HG03097 (cell line): ENCODE measurements around the gene KMT2C.
A peak's percentile ranks its signal among the peaks of the same experiment; 100 is the strongest.
"Not testable (repeated sequence)": the region's sequence is repeated elsewhere in the genome, so short reads cannot be mapped to it uniquely, and the experiment has no call there.

Source experiments
- ATAC-seq: cut with Tn5 transposase; IDR thresholded peaks from one replicate; pipeline ENCODE4 v1.9.1; 2021; ENCODE audit not compliant: unreplicated experiment, low FRiP score

The KMT2C gene

DNA sequence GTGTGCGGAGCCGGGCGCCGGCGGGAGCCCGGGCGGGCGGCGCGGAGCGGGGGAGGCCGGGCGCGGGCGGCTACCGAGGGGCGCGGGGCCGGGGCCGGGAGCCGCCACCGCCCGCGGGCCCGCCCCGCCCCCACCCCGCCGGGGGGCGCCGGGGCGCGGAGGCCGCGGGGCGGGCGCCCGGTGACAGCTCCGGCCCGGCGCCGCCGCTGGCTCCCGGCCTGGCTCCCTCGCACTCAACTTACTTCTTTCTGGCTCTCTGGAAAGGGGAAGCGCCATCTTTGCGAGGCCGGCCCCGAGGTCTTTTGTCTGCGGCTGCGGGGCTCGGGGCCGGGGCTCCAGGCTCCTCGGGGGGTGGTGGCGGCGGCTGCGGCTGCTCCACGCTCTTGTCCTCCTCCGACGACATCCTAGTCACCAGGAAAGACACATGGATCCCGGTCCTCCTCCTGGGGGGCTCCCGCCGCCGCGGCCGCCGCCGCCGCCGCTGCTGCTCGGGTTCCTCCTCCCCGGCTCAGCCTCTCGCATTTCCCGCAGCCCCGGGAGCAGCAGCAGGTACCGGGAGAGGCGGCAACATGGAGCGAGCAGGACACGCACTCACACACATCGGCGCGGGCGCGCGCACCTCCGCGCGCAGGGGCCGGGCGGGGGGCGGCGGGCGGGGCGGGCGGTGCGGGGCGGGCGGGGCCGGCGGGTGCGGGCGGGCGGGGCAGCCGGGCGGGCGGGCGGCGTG lies at the start of gene KMT2C:
Gene KMT2C, minus strand, starts transcription at position 620 of the 727 bp plus-strand sequence. Its CDS starts 217 bp downstream, at position 403.
- ATAC-seq, result no peak

DNA sequence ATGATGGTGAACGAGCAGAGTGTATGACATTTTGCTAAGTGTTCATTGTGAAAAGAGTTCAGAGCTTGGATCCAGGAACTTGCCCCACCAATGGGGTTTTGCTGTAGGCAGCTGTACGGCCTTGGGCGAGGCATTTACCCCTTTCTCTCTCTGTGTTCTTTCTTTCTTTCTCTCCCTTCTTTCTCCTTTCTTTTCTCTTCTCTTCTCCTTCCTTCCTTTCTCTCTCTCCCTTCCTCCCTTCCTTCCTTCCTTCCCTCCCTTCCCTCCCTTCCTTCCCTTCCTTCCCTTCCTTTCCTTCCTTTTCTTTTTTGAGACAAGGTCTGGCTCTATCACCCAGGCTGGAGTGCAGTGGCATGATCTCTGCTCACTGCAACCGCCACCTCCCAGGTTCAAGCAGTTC lies 45.3 kb upstream of the KMT2C start:
- ATAC-seq, result no peak

DNA sequence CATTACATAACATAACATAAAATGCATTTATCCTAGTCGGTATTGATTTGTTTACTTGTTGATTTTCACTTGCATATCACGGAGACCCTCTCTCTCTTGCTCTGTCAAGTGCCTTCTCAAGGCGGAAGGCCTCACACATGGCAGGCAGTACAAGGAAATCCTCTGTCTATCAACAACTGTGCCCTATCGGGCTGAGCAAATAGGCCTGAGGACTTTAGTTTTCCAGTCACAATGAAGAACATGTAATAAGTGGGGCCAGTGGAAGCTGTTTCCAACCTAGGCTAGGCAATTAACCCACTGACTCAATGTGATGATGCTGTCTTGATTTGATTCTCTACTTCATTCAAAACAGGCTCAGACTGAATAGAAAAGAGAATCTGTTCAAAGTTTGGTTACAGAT lies 44.9 kb upstream of the KMT2C start:
- ATAC-seq, result no peak

DNA sequence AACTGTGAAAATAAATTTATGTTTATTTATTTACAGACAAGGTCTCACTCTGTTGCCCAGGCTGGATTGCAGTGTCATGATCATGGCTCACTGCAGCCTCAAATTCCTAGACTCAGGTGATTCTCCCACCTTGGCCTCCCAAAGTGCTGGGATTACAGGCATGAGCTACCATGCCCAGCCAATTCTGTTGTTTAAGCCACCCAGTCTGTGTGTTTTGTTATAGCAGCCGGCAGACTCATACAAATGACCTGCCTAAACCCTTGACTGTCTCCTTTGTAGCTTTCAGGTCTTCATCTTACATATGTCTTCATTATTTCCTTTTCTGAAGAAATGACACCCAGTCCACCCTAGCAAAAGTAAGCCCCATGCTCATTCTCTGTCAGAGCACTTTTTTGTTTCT lies 43.8 kb upstream of the KMT2C start:
- ATAC-seq, result no peak

DNA sequence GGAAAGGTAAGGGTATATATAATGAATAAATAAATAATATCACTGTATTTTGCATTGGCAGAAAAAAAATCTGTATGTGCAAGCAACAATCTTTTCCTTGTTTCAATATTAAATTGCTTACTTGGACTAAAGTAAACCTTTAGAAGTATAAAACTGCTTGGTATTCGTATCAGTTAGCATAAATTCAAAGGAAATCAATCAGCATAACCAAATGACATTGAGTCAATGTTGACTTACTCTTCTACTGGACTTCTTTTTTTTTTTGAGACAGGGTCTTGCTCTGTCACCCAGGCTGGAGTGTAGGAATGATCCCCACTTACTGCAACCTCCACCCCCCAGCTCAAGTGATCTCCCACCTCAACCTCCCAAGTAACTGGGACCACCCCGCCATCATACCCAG lies 42.3 kb upstream of the KMT2C start:
- no peak for ATAC-seq

DNA sequence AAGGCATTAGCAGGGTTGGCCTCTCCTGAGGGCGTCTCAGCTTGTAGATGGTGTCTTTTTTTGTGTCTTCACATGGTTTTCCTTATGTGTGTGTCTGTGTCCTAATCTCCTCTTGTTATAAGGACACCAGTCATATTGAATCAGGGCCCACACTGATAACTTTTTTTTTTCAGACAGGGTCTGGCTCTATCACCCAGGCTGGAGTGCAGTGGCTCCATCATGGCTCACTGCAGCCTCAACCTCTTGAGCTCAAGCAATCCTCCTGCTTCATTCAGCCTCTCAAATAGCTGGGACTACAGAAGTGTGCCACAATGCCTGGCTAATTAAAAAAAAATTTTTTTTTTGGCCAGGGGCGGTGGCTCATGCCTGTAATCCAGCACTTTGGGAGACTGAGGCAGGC lies 41.3 kb upstream of the KMT2C start:
- no peak for ATAC-seq

DNA sequence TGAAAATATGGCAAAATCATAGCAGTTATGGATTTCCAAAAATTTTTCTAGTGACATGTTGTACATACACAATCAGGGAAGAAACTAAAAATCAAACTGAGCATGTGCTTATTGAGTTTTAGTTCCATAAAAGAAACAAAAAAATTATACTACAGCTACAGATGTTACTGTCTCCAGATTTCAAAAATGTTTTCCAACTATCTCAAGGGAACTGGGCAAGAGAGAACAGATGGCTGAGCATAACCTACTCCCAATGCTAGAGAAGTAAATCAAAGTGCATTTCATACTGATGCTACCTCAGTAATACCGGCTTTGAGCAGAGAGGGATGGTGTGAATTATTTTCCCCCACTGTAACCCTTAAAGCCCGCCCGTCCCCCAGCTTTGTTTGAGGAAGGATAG lies 40.7 kb upstream of the KMT2C start:
- no peak for ATAC-seq

DNA sequence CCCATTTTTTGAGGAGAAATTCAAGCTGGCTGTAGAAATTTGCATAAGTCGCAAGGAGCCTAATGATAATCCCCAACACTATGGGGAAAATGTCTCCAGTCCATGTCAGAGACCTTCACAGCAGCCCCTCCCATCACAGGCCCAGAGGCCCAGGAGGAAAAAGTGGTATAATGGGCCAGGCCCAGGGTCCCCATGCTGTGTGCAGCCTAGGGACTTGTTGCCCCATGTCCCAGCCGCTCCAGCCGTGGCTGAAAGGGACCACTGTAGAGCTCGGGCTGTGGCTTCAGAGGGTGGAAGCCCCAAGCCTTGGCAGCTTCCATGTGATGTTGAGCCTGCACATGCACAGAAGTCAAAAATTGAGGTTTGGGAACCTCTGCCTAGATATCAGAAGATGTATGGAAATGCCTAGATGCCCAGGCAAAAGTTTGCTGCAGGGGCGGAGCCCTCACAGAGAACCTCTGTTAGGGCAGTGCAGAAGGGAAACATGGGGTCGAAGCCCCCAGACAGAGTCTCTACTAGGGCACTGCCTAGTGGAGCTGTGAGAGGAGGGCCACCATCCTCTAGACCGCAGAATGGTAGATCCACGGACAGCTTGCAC lies 35.3 kb upstream of the KMT2C start:
- ATAC-seq, result not testable (repeated sequence)

DNA sequence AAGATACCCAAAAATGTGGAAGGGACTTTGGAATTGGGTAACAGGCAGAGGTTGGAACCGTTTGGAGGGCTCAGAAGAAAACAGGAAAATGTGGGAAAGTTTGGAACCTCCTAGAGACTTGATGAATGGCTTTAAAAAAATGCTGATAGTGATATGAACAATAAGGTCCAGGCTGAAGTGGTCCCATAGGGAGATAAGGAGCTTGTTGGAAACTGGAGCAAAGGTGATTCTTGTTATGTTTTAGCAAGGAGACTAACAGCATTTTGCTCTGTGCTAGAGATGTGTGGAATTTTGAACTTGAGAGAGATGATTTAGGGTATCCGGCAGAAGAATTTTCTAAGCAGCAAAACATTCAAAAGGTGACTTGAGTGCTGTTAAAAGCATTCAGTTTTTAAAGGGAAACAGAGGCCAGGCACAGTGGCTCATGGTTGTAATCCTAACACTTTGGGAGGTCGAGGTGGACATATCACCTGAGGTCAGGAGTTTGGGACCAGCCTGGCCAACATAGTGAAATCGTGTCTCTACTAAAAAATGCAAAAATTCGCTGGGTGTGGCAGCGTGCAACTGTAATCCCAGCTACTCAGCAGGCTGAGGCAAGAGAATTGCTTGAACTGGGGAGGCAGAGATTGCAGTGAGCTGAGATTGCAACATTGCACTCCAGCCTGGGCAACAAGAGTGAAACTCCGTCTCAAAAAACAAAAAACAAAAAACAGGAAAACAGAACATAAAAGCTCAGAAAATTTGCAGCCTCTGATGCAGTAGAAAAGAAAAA lies 34.6 kb upstream of the KMT2C start:
- not testable (repeated sequence) for ATAC-seq

DNA sequence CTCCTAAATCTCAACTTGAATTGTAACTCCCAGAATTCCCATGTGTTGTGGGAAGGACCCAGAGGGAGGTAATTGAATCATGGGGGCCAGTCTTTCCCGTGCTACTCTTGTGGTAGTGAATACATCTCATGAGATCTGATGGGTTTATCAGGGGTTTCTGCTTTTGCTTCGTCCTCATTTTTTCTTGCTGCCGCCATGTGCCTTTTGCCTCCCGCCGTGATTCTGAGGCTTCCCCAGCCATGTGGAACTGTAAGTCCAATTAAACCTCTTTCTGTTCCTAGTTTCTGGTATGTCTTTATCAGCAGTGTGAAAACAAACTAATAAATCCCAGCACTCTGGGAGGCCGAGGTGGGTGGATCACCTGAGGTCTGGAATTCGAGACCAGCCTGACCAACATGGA lies 33.8 kb upstream of the KMT2C start:
- ATAC-seq, result not testable (repeated sequence)

DNA sequence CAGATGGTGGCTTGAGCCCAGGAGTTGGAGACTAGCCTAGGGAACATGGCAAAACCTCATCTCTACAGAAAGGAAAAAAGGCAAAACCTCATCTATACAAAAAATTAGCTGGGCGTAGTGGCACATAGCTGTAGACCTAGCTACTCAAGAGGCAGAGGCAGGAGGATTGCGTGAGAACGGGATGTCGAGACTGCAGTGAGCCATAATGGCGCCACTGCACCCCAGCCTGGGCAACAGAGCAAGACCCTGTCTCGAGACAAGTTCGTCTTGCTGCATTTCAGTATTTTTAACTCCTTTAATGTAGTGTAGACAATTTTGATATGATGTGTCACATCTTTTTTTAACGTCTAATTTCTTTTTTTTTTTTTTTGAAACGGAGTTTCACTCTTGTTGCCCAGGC lies 31.4 kb upstream of the KMT2C start:
- no peak for ATAC-seq

DNA sequence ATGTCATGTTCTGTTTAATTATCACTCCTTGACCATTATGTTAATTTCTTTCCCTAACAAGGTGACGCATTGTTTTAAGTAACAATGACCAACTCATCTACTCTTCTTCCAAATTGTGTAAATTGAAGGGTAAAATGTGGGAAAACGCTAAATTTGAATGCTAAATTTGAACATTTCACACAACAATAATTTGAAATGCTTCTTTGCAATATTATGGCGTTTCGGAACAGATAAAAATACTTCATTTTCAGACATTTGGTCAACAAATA lies 29.2 kb upstream of the KMT2C start:
- ATAC-seq, result no peak

DNA sequence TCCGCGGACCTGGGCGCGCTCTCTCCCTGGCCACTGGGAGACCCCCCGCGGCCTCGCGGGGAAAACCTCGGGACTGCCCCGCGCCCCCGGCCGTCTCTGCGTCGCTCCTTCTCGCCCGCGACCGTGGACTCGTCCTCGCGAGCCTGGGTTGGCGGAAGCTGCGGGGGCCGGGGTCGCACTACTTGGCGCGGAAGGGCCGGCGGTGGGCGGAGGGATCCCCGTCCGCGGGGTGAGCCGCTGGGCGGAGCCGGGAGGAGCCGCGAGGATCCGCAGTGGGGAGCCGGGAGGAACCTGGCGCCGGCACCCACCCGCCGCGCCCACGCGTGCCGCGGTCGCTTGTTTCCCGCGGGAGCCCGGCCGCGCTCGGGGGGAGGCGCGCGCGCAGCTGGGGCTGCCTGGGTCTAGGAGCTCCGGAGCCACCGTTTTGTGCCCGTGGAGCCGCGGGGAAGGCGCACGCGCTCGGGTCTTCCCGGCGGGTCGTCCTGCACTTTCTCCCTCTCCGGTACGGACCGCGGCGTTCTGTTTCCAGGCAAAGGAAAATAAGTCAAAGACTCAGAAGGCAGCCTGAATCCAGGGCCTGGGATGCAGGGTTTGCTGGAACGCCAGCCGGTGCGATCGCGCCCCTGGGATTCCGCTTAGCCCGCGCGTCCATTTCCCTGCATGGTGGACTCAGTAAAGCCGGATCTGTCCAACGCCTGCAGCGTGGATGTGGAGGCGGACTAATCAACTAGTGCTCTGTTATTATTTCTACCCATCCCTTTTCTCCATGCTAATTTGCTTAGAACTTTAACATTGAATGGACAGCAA lies 28.7 kb upstream of the KMT2C start:
- ATAC-seq, result peak; percentile 40

DNA sequence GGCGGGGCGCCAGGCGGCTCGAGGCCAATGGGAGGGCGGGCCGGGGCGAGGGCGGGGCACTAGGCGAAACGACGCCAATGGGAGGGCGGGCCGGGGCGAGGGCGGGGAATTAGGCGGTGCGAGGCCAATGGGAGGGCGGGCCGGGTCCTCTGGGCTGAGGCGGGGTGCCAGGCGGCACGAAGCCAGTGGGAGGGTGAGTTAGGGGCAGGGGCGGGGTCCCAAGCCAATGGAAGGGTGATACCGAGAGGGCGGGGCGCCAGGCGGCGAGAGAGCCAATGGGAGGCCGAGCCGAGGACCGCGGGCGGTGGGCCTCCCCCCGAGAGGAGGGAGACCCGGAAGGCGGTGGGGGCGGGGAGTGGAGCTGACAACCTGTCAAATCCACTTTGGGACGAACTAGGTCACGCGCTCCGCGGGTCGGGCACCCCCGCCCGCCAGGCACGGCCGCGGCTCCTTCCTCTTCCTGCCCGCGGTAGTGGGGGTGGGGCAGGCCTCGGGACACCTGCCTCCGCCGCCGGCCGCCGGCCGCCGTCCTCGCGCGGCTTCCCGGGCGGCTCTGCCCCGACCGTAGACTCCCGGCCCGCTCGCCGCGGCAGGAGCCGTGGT lies 28.0 kb upstream of the KMT2C start:
- peak; percentile 93 for ATAC-seq

DNA sequence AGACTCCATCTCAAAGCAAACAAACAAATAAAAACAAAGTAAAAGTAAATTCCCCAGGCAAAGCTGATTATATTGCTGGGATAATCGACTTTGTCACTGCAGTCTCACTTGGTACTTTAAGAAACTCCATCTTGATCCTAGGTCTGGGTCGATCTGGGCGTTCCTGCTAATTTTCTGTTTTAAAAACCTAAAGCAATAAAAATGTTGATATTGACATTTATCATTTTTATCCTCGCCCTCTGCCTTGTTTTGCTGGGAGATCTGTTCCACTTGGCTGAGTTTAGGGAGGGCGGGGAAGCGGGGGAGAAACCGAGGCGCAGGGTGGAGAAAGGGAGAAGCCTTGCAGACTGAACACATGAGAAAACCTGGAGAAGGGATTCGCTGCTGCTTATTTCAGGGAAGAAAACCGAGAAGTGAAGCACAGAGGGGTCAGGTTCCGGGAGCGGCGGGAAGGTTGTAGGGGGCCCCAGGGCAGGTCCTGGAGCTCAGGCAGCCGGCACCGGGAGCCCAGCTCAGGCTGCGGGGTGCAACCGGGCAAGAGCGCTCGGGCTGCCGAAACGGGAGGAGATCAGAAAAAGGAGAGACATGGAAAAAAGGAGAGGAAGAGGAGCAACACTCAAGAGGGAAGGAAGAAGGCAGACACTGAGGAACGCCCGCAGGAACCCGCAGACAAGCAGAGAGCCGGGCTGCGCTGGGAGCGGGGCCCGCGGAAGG lies 27.3 kb upstream of the KMT2C start:
- ATAC-seq, result peak; percentile 5

DNA sequence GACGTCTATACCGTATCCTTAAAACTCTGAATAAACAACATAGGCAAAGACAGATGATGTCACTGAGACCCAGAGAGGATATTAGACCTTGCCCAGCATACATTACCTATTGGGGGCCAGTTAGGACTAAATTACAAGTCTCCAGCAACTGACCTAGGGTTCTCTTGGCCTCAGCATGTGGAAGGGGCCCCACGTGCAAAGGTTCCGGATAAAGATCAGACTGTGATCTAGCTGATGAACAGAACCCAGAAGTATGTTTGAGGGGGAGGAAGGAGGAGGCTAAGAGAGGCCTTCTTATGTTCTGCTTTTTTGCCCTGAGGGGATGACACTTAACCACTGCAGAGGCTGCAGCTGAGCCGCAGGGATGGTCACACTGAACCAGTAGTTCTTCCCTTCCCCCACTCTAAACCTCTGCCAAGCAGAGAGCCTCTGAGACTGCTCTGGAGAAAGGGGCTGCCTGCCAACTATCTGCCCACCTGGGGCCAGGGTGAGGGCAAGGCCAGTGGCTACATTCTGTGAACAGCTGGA lies 24.0 kb upstream of the KMT2C start:
- no peak for ATAC-seq

DNA sequence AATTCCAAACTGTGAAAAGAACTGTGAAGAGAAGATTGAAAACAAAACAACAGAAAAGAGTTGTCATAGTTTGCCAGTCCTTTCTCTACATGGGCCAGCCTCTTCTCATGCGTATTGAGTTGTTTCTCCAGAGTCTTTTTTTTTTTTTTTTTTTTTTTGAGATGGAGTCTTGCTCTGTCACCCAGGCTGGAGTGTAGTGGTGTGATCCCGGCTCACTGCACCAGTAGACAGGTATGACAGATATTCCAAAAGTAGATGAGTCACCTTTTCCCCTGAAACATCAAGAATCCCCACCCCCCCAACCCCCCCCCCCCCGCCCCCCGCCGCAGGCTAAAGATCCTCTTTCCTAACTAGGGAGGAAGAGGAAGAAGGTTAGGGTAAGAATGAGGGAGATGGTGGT lies 15.6 kb upstream of the KMT2C start:
- ATAC-seq, result no peak

DNA sequence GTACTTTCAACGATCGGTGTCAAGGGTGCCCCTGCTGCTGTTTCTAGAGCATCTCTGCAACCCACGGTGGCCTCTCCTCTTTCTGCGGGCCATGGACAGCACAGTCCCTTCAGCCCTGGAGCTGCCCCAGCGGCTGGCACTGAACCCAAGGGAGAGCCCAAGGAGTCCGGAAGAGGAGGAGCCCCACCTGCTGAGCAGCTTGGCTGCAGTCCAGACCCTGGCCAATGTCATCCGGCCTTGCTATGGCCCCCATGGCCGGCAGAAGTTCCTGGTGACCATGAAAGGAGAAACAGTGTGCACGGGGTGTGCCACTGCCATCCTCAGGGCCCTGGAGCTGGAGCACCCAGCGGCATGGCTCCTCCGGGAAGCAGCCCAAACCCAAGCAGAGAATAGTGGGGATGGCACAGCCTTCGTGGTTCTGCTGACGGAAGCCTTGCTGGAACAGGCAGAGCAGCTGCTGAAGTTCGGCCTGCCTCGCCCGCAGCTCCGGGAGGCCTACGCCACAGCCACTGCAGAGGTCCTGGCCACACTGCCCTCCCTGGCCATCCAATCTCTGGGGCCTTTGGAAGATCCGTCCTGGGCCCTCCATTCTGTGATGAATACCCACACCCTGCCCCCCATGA lies 9.7 kb upstream of the KMT2C start:
- not testable (repeated sequence) for ATAC-seq

DNA sequence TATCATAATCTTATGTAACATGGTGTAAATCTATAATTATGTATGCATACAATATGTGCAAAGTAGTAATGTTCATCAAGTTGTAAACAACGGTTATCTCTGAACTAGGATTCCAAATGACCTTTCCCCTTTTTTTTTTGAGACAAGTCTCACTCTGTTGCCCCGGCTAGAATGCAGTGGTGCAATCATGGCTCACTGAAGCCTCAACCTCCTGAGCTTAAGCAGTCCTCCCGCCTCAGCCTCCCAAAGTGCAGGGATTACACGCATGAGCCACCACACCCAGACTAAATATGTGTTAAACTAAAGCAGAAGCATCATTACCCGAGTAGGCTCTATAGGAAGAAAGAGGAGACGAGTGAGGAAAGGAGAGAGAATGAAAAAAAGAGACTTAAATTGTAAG lies 7.8 kb upstream of the KMT2C start:
- no peak for ATAC-seq
